Neural crest cell (in vitro differentiated cells): Measurements from ENCODE around the gene VSIG10L2. TPM values are rescaled to one million over a fixed set of nuclear protein-coding genes. Genes with fewer than 3 reads are reported as not detected.

Experiments
- DNase-seq: peaks from one replicate; pipeline ENCODE4 v3.0.0; 2021; ENCODE audit warnings: low read depth, mixed read lengths, low spot score
- H3K27ac Mint-ChIP-seq: one replicate; pipeline ENCODE4 v1.8.0; 2021; ENCODE audit warnings: mild to moderate bottlenecking, mixed read lengths; ENCODE audit not compliant: unreplicated experiment
- H3K27me3 Mint-ChIP-seq: 2 replicates; pipeline ENCODE4 v1.8.0; 2021; ENCODE audit warnings: low read depth, mild to moderate bottlenecking, mixed read lengths
- H3K36me3 Mint-ChIP-seq: 2 replicates; pipeline ENCODE4 v1.8.0; 2021; ENCODE audit warnings: low read depth, mild to moderate bottlenecking, mixed read lengths
- H3K4me1 Mint-ChIP-seq: 2 replicates; pipeline ENCODE4 v1.8.0; 2021; ENCODE audit warnings: mixed read lengths
- H3K4me3 Mint-ChIP-seq: one replicate; pipeline ENCODE4 v1.8.0; 2021; ENCODE audit warnings: mild to moderate bottlenecking, mixed read lengths
- H3K9me3 Mint-ChIP-seq: 2 replicates; pipeline ENCODE4 v1.8.0; 2021; ENCODE audit warnings: mixed read lengths
- CTCF ChIP-seq: fragments of 200-600 bp; sonication (generic); conservative IDR thresholded peaks from 2 replicates; pipeline ENCODE4 v1.5.0; 2021; ENCODE audit warnings: antibody characterized with exemption, mild to moderate bottlenecking
- total RNA-seq: library from RNA; stranded (reverse); gene quantifications from 2 replicates; pipeline ENCODE4 v1.2.1, GENCODE V29; 2021

Gene VSIG10L2
- total RNA-seq, 1 donor from 2014 or later, result not detected

- Mint-ChIP-seq H3K9me3 (no peaks in the 10 kb centered on the region), H3K4me1 (peaks cover 6% of the 10 kb centered on the region), H3K4me3 (no peak overlapping the region), H3K36me3 (no peaks in the 10 kb centered on the region), H3K27ac (peak overlapping the region; percentile 22), H3K27me3 (peaks cover 25% of the 10 kb centered on the region)
- no peak for DNase-seq
- no peak for TF ChIP-seq CTCF
These were observed 1.4 kb upstream of the VSIG10L2 start for GRCh38 chr11:125944350-125945010.

- Mint-ChIP-seq H3K4me1 (peaks cover 6% of the 10 kb centered on the region), H3K36me3 (no peaks in the 10 kb centered on the region), H3K4me3 (no peak overlapping the region), H3K27ac (no peak overlapping the region), H3K27me3 (peaks cover 25% of the 10 kb centered on the region), H3K9me3 (no peaks in the 10 kb centered on the region)
- TF ChIP-seq CTCF, result no peak
- DNase-seq, result no peak
These were observed 640 bp upstream of the VSIG10L2 start for GRCh38 chr11:125945011-125945796.

GRCh38 chr11:125946712-125947418, 1.0 kb downstream of the VSIG10L2 start:
- DNase-seq, result no peak
- peaks cover 5% of the 10 kb centered on the region for H3K4me1 Mint-ChIP-seq
- no peak for TF ChIP-seq CTCF

GRCh38 chr11:125947419-125948277, 1.8 kb downstream of the VSIG10L2 start:
- Mint-ChIP-seq H3K9me3 (no peaks in the 10 kb centered on the region), H3K27me3 (peaks cover 14% of the 10 kb centered on the region), H3K4me1 (no peaks in the 10 kb centered on the region), H3K36me3 (no peaks in the 10 kb centered on the region), H3K4me3 (no peak overlapping the region), H3K27ac (no peak overlapping the region)
- TF ChIP-seq CTCF, result no peak
- DNase-seq, result no peak

More at GRCh38 chr11:125946712-125947418, 1.0 kb downstream of the VSIG10L2 start:
- H3K4me3 Mint-ChIP-seq, result no peak overlapping the region
- H3K27ac Mint-ChIP-seq, result no peak overlapping the region
- H3K36me3 Mint-ChIP-seq, result no peaks in the 10 kb centered on the region
- peaks cover 21% of the 10 kb centered on the region for H3K27me3 Mint-ChIP-seq
- no peaks in the 10 kb centered on the region for H3K9me3 Mint-ChIP-seq
